ENCODE measurements around the gene RNASEH1. TPM values are rescaled to one million over a fixed set of nuclear protein-coding genes. Genes with fewer than 3 reads are reported as not detected.

Gene RNASEH1
- total and polyA plus RNA-seq, 2 of the 4 experiments (the other 2 are of a cell fraction), result 23.5 to 23.7 TPM

DNA sequence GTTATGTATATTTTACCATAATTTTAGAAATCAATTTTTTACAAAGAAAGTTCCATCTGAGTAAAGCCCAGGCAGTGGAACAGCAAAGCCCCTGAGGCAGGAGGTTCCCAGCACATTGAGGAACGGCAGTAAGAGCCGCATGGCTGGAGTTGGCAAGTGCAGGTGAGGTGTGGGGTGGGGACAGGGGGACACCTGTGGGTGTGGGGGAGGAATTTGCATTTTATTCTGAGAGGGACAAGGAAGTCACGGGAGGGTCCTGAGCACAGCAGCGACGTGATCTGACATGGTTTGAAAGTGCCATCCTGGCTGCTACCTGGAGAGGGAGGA is 22.7 kb downstream of the RNASEH1 start (continued):
- TF ChIP-seq, protein P1, sequence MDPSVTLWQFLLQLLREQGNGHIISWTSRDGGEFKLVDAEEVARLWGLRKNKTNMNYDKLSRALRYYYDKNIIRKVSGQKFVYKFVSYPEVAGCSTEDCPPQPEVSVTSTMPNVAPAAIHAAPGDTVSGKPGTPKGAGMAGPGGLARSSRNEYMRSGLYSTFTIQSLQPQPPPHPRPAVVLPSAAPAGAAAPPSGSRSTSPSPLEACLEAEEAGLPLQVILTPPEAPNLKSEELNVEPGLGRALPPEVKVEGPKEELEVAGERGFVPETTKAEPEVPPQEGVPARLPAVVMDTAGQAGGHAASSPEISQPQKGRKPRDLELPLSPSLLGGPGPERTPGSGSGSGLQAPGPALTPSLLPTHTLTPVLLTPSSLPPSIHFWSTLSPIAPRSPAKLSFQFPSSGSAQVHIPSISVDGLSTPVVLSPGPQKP (IDR thresholded peaks at IDR 0.05; ENCODE audit: borderline replicate concordance, low read depth, low read length), result no peak
- TF ChIP-seq BHLHE40 (IDR thresholded peaks at IDR 0.05; ENCODE audit: low read depth, low read length) (no peak), POLR2A (IDR thresholded peaks at IDR 0.05; ENCODE audit: low read depth, low read length) (no peak), RFX5 (IDR thresholded peaks at IDR 0.05; ENCODE audit: low read depth, low read length) (no peak)

DNA sequence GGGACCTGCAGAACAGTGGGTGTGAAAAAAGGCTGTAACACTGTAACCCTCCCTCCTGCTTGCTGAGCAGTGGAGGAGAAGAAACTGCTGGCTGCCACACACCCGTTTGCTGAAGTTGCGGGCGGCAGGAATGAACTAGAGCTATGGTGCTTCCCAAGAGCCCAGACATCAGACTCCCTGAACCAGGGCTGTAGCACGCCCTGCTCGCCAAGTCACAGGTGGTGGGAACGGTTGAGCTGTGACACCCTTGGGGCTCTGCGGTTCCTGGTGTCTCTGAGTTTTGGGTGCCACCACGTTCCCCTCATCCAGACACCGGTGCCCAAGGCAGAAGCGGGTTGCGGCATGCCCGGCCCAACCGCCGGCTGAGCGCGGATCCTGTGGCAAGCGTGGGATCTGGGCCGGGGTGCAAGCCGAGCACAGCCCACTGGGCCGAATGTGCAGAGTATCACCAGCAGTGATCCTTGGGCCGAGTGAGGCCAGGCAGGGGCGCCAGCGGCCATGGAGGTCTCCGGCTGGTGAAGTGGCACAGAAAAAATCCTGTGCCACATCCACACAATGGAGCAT is 23.8 kb downstream of the RNASEH1 start:
- Histone ChIP-seq H2BK5ac (ENCODE audit: low read depth, low read length, poor library complexity, severe bottlenecking) (no peak overlapping the region), H3K4ac (ENCODE audit: low read depth, low read length) (peak overlapping the region; percentile 78; the same call in 1 of the 2 replicates), H4K20me1 (ENCODE audit: insufficient read depth, low read length) (no peaks in the 10 kb centered on the region), H2AK5ac (ENCODE audit: low read depth, low read length) (0 out of 2 replicates have a peak overlapping the region, but pooled peaks have one; percentile 30), H3K4me3 (ENCODE audit: insufficient read depth, low read depth, low read length) (no peak overlapping the region), H3K14ac (replicated peaks; ENCODE audit: low read depth, low read length) (0 out of 2 replicates have a peak overlapping the region, but pooled peaks have one; percentile 85), H2AK9ac (replicated peaks; ENCODE audit: low read depth, low read length, poor library complexity) (peak overlapping the region; percentile 62), H3K4me1 (ENCODE audit: control insufficient read depth, insufficient read depth, low read length) (peaks cover 13% of the 10 kb centered on the region), H3K9me3 (ENCODE audit: control insufficient read depth, insufficient read depth, low read length) (no peaks in the 10 kb centered on the region), H3K9ac (ENCODE audit: low read depth, low read length) (no peak overlapping the region), H2BK120ac (ENCODE audit: low read depth, low read length) (0 out of 2 replicates have a peak overlapping the region, but pooled peaks have one; percentile 34), H4K8ac (ENCODE audit: low read depth in 2 of 2, low read length in 2 of 2) (peak overlapping the region in 1 of 2 experiments; percentile 31; a peak in 1 of 4 replicates), H2BK15ac (ENCODE audit: low read depth, low read length) (0 out of 3 replicates have a peak overlapping the region, but pooled peaks have one; percentile 35), H3K23ac (ENCODE audit: low read depth, low read length) (peak overlapping the region; percentile 73; the same call in 1 of the 2 replicates), H3K79me1 (ENCODE audit: low read depth in 1 of 2, low read length in 2 of 2) (peaks cover 0 to 9% of the 10 kb centered on the region in 2 experiments; a peak in 2 of 4 replicates), H3K27me3 (ENCODE audit: control insufficient read depth, insufficient read depth, low read length) (no peaks in the 10 kb centered on the region), H2BK20ac (ENCODE audit: low read depth, low read length) (peak overlapping the region; percentile 60; the same call in 1 of the 2 replicates), H3K18ac (ENCODE audit: low read depth, low read length) (no peak overlapping the region), H3K27ac (ENCODE audit: insufficient read depth, low read length) (no peak overlapping the region), H3K9me1 (ENCODE audit: insufficient read depth, low read length) (peaks cover 10% of the 10 kb centered on the region; the same call in 1 of the 2 replicates), H4K91ac (ENCODE audit: insufficient read depth, low read depth, low read length) (peak overlapping the region; percentile 62), H3K4me2 (ENCODE audit: low read depth, low read length) (no peak overlapping the region), H4K5ac (ENCODE audit: low read depth, low read length) (no peak overlapping the region), H3K36me3 (ENCODE audit: control insufficient read depth, insufficient read depth, low read length) (peaks cover under 1% of the 10 kb centered on the region), H3K56ac (ENCODE audit: extremely low read depth, insufficient read depth, low read length) (no peak overlapping the region), H2AFZ (replicated peaks; ENCODE audit: low read length, poor library complexity) (peak overlapping the region; percentile 44)
- ATAC-seq (ENCODE audit: low read depth), result no peak
- dilution Hi-C loops (cut with HindIII; ENCODE audit: low sequenced_read_pairs, unreplicated experiment) (no loop called here), in situ Hi-C loops (cut with MboI; ENCODE audit: low sequenced_read_pairs) (no loop called here), intact Hi-C loops (cut with micrococcal nuclease) (no loop called here)
- ChIA-PET POLR2A (ENCODE audit: unreplicated experiment) (no interaction called here), CTCF (no interaction called here)
- WGBS, 2 experiments (ENCODE audit: extremely low coverage in 2 of 2, insufficient read length in 1 of 2), result 91% methylated on average over 15 of the region's 24 CpGs; no CpG with 5 or more reads in 1 of the 2 experiments
- no peak for DNase-seq
- BruUV-seq (replicated peaks), result no TSS peak
- TF ChIP-seq CEBPB (IDR thresholded peaks at IDR 0.05; ENCODE audit: low read depth, low read length) (no peak), RAD21 (IDR thresholded peaks at IDR 0.05; ENCODE audit: low read length) (no peak), MAZ (IDR thresholded peaks at IDR 0.05; ENCODE audit: borderline replicate concordance, low read depth, low read length) (no peak), POLR2A (IDR thresholded peaks at IDR 0.05; ENCODE audit: low read depth, low read length) (no peak), BHLHE40 (IDR thresholded peaks at IDR 0.05; ENCODE audit: low read depth, low read length) (no peak), MXI1 (IDR thresholded peaks at IDR 0.05; ENCODE audit: borderline replicate concordance, low read depth, low read length) (no peak), NFE2L2 (IDR thresholded peaks at IDR 0.05; ENCODE audit: low read depth, low read length) (no peak)
- TF ChIP-seq, protein P2, sequence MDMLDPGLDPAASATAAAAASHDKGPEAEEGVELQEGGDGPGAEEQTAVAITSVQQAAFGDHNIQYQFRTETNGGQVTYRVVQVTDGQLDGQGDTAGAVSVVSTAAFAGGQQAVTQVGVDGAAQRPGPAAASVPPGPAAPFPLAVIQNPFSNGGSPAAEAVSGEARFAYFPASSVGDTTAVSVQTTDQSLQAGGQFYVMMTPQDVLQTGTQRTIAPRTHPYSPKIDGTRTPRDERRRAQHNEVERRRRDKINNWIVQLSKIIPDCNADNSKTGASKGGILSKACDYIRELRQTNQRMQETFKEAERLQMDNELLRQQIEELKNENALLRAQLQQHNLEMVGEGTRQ (IDR thresholded peaks at IDR 0.05; ENCODE audit: low read depth, low read length), result no peak
- TF ChIP-seq, protein P1 (IDR thresholded peaks at IDR 0.05; ENCODE audit: borderline replicate concordance, low read depth, low read length), result no peak
